NCI-H2107 treated with DMSO at 0.1 percent for 48 hours (cell line): ENCODE measurements around the gene BST1.
"Not testable (repeated sequence)": the region's sequence is repeated elsewhere in the genome, so short reads cannot be mapped to it uniquely, and the experiment has no call there.

Experiments
- DNase-seq: peaks from one replicate; lab custom pipeline; 2025; ENCODE audit not compliant: unreplicated experiment; lab: John Stamatoyannopoulos, UW

BST1 gene

GRCh38 chr4:15707363-15707715, 4.5 kb downstream of the BST1 start:
- DNase-seq = no peak

GRCh38 chr4:15711762-15712161, 8.9 kb downstream of the BST1 start:
- no peak for DNase-seq

- DNase-seq = no peak
These were observed 9.3 kb downstream of the BST1 start for GRCh38 chr4:15712214-15712613.

- no peak for DNase-seq
These were observed 11.3 kb downstream of the BST1 start for GRCh38 chr4:15714141-15714540.

GRCh38 chr4:15714646-15715435, 12.0 kb downstream of the BST1 start:
- DNase-seq = no peak

- no peak for DNase-seq
These were observed 13.2 kb downstream of the BST1 start for GRCh38 chr4:15716115-15716514.

GRCh38 chr4:15717086-15717485, 14.2 kb downstream of the BST1 start:
- no peak for DNase-seq

- no peak for DNase-seq
These were observed 15.0 kb downstream of the BST1 start for GRCh38 chr4:15717657-15718416.

- DNase-seq = no peak
These were observed 15.6 kb downstream of the BST1 start for GRCh38 chr4:15718465-15718864.

GRCh38 chr4:15718959-15719358, 16.1 kb downstream of the BST1 start:
- DNase-seq = no peak

GRCh38 chr4:15719506-15719905, 16.6 kb downstream of the BST1 start:
- DNase-seq = no peak

- DNase-seq = no peak
These were observed 18.0 kb downstream of the BST1 start for GRCh38 chr4:15720851-15721250.

GRCh38 chr4:15725608-15726007, 22.7 kb downstream of the BST1 start:
- no peak for DNase-seq

GRCh38 chr4:15729910-15730533, 27.2 kb downstream of the BST1 start:
- peak; percentile 28 for DNase-seq

GRCh38 chr4:15733061-15733460, 30.2 kb downstream of the BST1 start:
- DNase-seq = not testable (repeated sequence)

GRCh38 chr4:15735536-15735935, 32.7 kb downstream of the BST1 start:
- no peak for DNase-seq

- DNase-seq = no peak
These were observed 33.7 kb downstream of the BST1 start for GRCh38 chr4:15736514-15737050.

GRCh38 chr4:15737255-15737654, 34.4 kb downstream of the BST1 start:
- no peak for DNase-seq

- DNase-seq = no peak
These were observed 36.0 kb downstream of the BST1 start for GRCh38 chr4:15738877-15739276.

- DNase-seq = no peak
These were observed 38.0 kb downstream of the BST1 start for GRCh38 chr4:15740764-15741404.

GRCh38 chr4:15742083-15742582, 39.3 kb downstream of the BST1 start:
- DNase-seq = no peak
